Measurements from ENCODE around the gene ABHD15.
"Not testable (repeated sequence)": the region's sequence is repeated elsewhere in the genome, so short reads cannot be mapped to it uniquely, and the experiment has no call there.

ABHD15 gene

GRCh38 chr17:29561554-29562517 lies 5.0 kb downstream of the ABHD15 start:
- no peaks in the 10 kb centered on the region for H3K27me3 ChIP-seq (replicated peaks; ENCODE audit: control insufficient read depth, insufficient read depth, low read length)
- no peak overlapping the region for H3K4me3 ChIP-seq (replicated peaks; ENCODE audit: low read depth, low read length)
- TF ChIP-seq CTCF (IDR thresholded peaks at IDR 0.05; ENCODE audit: insufficient read depth, low read length, poor library complexity, severe bottlenecking), result no peak

GRCh38 chr17:29560316-29560715 lies 6.5 kb downstream of the ABHD15 start:
- no peak overlapping the region for H3K4me3 ChIP-seq (replicated peaks; ENCODE audit: low read depth, low read length)
- peaks cover 7% of the 10 kb centered on the region for H3K36me3 ChIP-seq (ENCODE audit: control insufficient read depth, insufficient read depth, low read length)
- H3K27me3 ChIP-seq (replicated peaks; ENCODE audit: control insufficient read depth, insufficient read depth, low read length), result no peaks in the 10 kb centered on the region
- no peak for TF ChIP-seq CTCF (IDR thresholded peaks at IDR 0.05; ENCODE audit: insufficient read depth, low read length, poor library complexity, severe bottlenecking)
- DNase-seq (ENCODE audit: extremely low read depth, insufficient read length), result no peak

More at GRCh38 chr17:29561554-29562517, 5.0 kb downstream of the ABHD15 start:
- peaks cover 7% of the 10 kb centered on the region for H3K36me3 ChIP-seq (ENCODE audit: control insufficient read depth, insufficient read depth, low read length)
- DNase-seq (ENCODE audit: extremely low read depth, insufficient read length), result no peak

GRCh38 chr17:29559640-29560039 lies 7.2 kb downstream of the ABHD15 start:
- H3K4me3 ChIP-seq (replicated peaks; ENCODE audit: low read depth, low read length), result no peak overlapping the region

GRCh38 chr17:29558139-29558538 lies 8.7 kb downstream of the ABHD15 start:
- H3K4me3 ChIP-seq (replicated peaks; ENCODE audit: low read depth, low read length); H3K36me3 ChIP-seq (ENCODE audit: control insufficient read depth, insufficient read depth, low read length); H3K27me3 ChIP-seq (replicated peaks; ENCODE audit: control insufficient read depth, insufficient read depth, low read length); DNase-seq (ENCODE audit: extremely low read depth, insufficient read length): not testable (repeated sequence)

More at GRCh38 chr17:29559640-29560039, 7.2 kb downstream of the ABHD15 start:
- no peak for TF ChIP-seq CTCF (IDR thresholded peaks at IDR 0.05; ENCODE audit: insufficient read depth, low read length, poor library complexity, severe bottlenecking)
- Histone ChIP-seq H3K36me3 (ENCODE audit: control insufficient read depth, insufficient read depth, low read length) (peaks cover 7% of the 10 kb centered on the region), H3K27me3 (replicated peaks; ENCODE audit: control insufficient read depth, insufficient read depth, low read length) (no peaks in the 10 kb centered on the region)
- no peak for DNase-seq (ENCODE audit: extremely low read depth, insufficient read length)

- Histone ChIP-seq H3K36me3 (ENCODE audit: control insufficient read depth, insufficient read depth, low read length) (peaks cover 5% of the 10 kb centered on the region), H3K4me3 (replicated peaks; ENCODE audit: low read depth, low read length) (no peak overlapping the region), H3K27me3 (replicated peaks; ENCODE audit: control insufficient read depth, insufficient read depth, low read length) (no peaks in the 10 kb centered on the region)
- no peak for TF ChIP-seq CTCF (IDR thresholded peaks at IDR 0.05; ENCODE audit: insufficient read depth, low read length, poor library complexity, severe bottlenecking)
- DNase-seq (ENCODE audit: extremely low read depth, insufficient read length), result no peak
Measured at GRCh38 chr17:29557739-29558116, 9.1 kb downstream of the ABHD15 start.

GRCh38 chr17:29557085-29557738 lies 9.6 kb downstream of the ABHD15 start:
- H3K36me3 ChIP-seq (ENCODE audit: control insufficient read depth, insufficient read depth, low read length), result peaks cover 3% of the 10 kb centered on the region

More at GRCh38 chr17:29557085-29557738, 9.6 kb downstream of the ABHD15 start:
- no peaks in the 10 kb centered on the region for H3K27me3 ChIP-seq (replicated peaks; ENCODE audit: control insufficient read depth, insufficient read depth, low read length)
- H3K4me3 ChIP-seq (replicated peaks; ENCODE audit: low read depth, low read length), result no peak overlapping the region
- no peak for DNase-seq (ENCODE audit: extremely low read depth, insufficient read length)
- TF ChIP-seq CTCF (IDR thresholded peaks at IDR 0.05; ENCODE audit: insufficient read depth, low read length, poor library complexity, severe bottlenecking), result no peak

All from GM06990 (cell line).